ENCODE measurements around the gene SEC16A. TPM values are rescaled to one million over a fixed set of nuclear protein-coding genes. Genes with fewer than 3 reads are reported as not detected.
A peak's percentile ranks its signal among the peaks of the same experiment; 100 is the strongest.

Gene SEC16A
- polyA plus RNA-seq, 6 donors from 2014 or later, result 10.3 to 35.2 (median 20.0) TPM

GRCh38 chr9:136448655-136449054, 34.2 kb downstream of the SEC16A start:
- Mint-ChIP-seq H3K4me1 (peaks cover 0 to 1% (median 0%) of the 10 kb centered on the region in 3 donors), H3K9me3 (no peaks in the 10 kb centered on the region), H3K36me3 (peaks cover 8 to 28% of the 10 kb centered on the region in 2 donors), H3K4me3 (no peak overlapping the region), H3K27ac (no peak overlapping the region), H3K27me3 (no peaks in the 10 kb centered on the region)
- DNase-seq (no peak), ATAC-seq (ENCODE audit: low read depth in 2 of 2) (no peak)

GRCh38 chr9:136447173-136447778, 35.6 kb downstream of the SEC16A start:
- Mint-ChIP-seq H3K4me1 (peaks cover 0 to 6% (median 3%) of the 10 kb centered on the region in 3 donors), H3K27me3 (no peaks in the 10 kb centered on the region), H3K27ac (no peak overlapping the region), H3K9me3 (no peaks in the 10 kb centered on the region), H3K4me3 (peak overlapping the region in 1 of 8 donors; percentile 27), H3K36me3 (peaks cover 8 to 23% of the 10 kb centered on the region in 2 donors)
- ATAC-seq (ENCODE audit: low read depth in 2 of 2) (no peak), DNase-seq (no peak)

- DNase-seq (no peak), ATAC-seq (ENCODE audit: low read depth in 2 of 2) (no peak)
- H3K4me1 Mint-ChIP-seq, result peaks cover 0 to 6% (median 3%) of the 10 kb centered on the region in 3 donors
- no peak overlapping the region for H3K27ac Mint-ChIP-seq
- H3K9me3 Mint-ChIP-seq, result no peaks in the 10 kb centered on the region
- H3K27me3 Mint-ChIP-seq, result no peaks in the 10 kb centered on the region
- peaks cover 8 to 16% of the 10 kb centered on the region in 2 donors for H3K36me3 Mint-ChIP-seq
- H3K4me3 Mint-ChIP-seq, result no peak overlapping the region
These were observed 37.0 kb downstream of the SEC16A start for GRCh38 chr9:136445799-136446198.

GRCh38 chr9:136444102-136444501, 38.7 kb downstream of the SEC16A start:
- H3K27me3 Mint-ChIP-seq, result no peaks in the 10 kb centered on the region

GRCh38 chr9:136443687-136444086, 39.2 kb downstream of the SEC16A start:
- no peaks in the 10 kb centered on the region for H3K9me3 Mint-ChIP-seq
- ATAC-seq (ENCODE audit: low read depth in 2 of 2) (no peak), DNase-seq (no peak)
- peaks cover 0 to 6% (median 3%) of the 10 kb centered on the region in 3 donors for H3K4me1 Mint-ChIP-seq
- H3K27me3 Mint-ChIP-seq, result no peaks in the 10 kb centered on the region
- H3K27ac Mint-ChIP-seq, result peak overlapping the region in 3 of 6 donors; percentile 2 to 74 (median 69)
- peak overlapping the region in 1 of 8 donors; percentile 30 for H3K4me3 Mint-ChIP-seq
- peaks cover 8 to 16% of the 10 kb centered on the region in 2 donors for H3K36me3 Mint-ChIP-seq

More at GRCh38 chr9:136444102-136444501, 38.7 kb downstream of the SEC16A start:
- H3K36me3 Mint-ChIP-seq, result peaks cover 8 to 16% of the 10 kb centered on the region in 2 donors
- peak overlapping the region in 2 of 6 donors; percentile 15 to 29 for H3K27ac Mint-ChIP-seq
- DNase-seq, result no peak
- H3K9me3 Mint-ChIP-seq, result no peaks in the 10 kb centered on the region
- ATAC-seq (ENCODE audit: low read depth in 2 of 2), result no peak
- H3K4me3 Mint-ChIP-seq, result peak overlapping the region in 1 of 8 donors; percentile 30
- peaks cover 0 to 6% (median 3%) of the 10 kb centered on the region in 3 donors for H3K4me1 Mint-ChIP-seq

GRCh38 chr9:136443087-136443486, 39.8 kb downstream of the SEC16A start:
- DNase-seq (no peak), ATAC-seq (ENCODE audit: low read depth in 2 of 2) (no peak)
- Mint-ChIP-seq H3K36me3 (peaks cover 8 to 16% of the 10 kb centered on the region in 2 donors), H3K27me3 (no peaks in the 10 kb centered on the region), H3K9me3 (no peaks in the 10 kb centered on the region), H3K4me3 (peak overlapping the region in 2 of 8 donors; percentile 47 to 51), H3K27ac (no peak overlapping the region), H3K4me1 (peaks cover 3 to 10% (median 4%) of the 10 kb centered on the region in 3 donors)

- no peak overlapping the region for H3K27ac Mint-ChIP-seq
- ATAC-seq (ENCODE audit: low read depth in 2 of 2) (no peak), DNase-seq (no peak)
- peaks cover 8 to 18% (median 12%) of the 10 kb centered on the region in 3 donors for H3K4me1 Mint-ChIP-seq
- H3K9me3 Mint-ChIP-seq, result no peaks in the 10 kb centered on the region
- H3K4me3 Mint-ChIP-seq, result peak overlapping the region in 1 of 8 donors; percentile 51
- H3K36me3 Mint-ChIP-seq, result peaks cover 8 to 16% of the 10 kb centered on the region in 2 donors
- no peaks in the 10 kb centered on the region for H3K27me3 Mint-ChIP-seq
These were observed 40.6 kb downstream of the SEC16A start for GRCh38 chr9:136442265-136442664.

- Mint-ChIP-seq H3K4me3 (peak overlapping the region in 5 of 8 donors; percentile 16 to 65 (median 28)), H3K4me1 (peaks cover 10 to 23% (median 17%) of the 10 kb centered on the region in 3 donors), H3K27me3 (no peaks in the 10 kb centered on the region), H3K27ac (peak overlapping the region in 1 of 6 donors; percentile 88), H3K9me3 (no peaks in the 10 kb centered on the region), H3K36me3 (peaks cover 3 to 12% of the 10 kb centered on the region in 2 donors)
- ATAC-seq (ENCODE audit: low read depth in 2 of 2) (no peak), DNase-seq (no peak)
These were observed 41.1 kb downstream of the SEC16A start for GRCh38 chr9:136441681-136442245.

GRCh38 chr9:136441191-136441680, 41.6 kb downstream of the SEC16A start:
- H3K4me1 Mint-ChIP-seq, result peaks cover 10 to 27% (median 21%) of the 10 kb centered on the region in 3 donors
- DNase-seq, result no peak
- peak overlapping the region in 2 of 6 donors; percentile 33 to 88 for H3K27ac Mint-ChIP-seq
- H3K36me3 Mint-ChIP-seq, result peaks cover 0 to 6% of the 10 kb centered on the region in 2 donors
- no peaks in the 10 kb centered on the region for H3K9me3 Mint-ChIP-seq
- H3K27me3 Mint-ChIP-seq, result no peaks in the 10 kb centered on the region
- peak overlapping the region in 7 of 8 donors; percentile 9 to 85 (median 65) for H3K4me3 Mint-ChIP-seq
- ATAC-seq (ENCODE audit: low read depth in 2 of 2), result no peak

- H3K27ac Mint-ChIP-seq, result peak within 1 kb of the TSS in 4 of 6 donors; percentile 44 to 81 (median 62)
- peaks cover 0 to 5% of the 10 kb centered on the region in 2 donors for H3K36me3 Mint-ChIP-seq
- no peaks in the 10 kb centered on the region for H3K27me3 Mint-ChIP-seq
- peak; percentile 88 for DNase-seq
- no peaks in the 10 kb centered on the region for H3K9me3 Mint-ChIP-seq
- H3K4me3 Mint-ChIP-seq, result peak within 1 kb of the TSS; percentile 77 to 92 (median 84)
- H3K4me1 Mint-ChIP-seq, result peaks cover 15 to 27% (median 25%) of the 10 kb centered on the region in 3 donors
- peak; percentile 82 to 85 for ATAC-seq (ENCODE audit: low read depth in 2 of 2)
These were observed 43.1 kb downstream of the SEC16A start, which contains the start of gene INPP5E for GRCh38 chr9:136439481-136440408. Gene INPP5E (minus strand): TSS chr9:136439845. CDS start chr9:136439419, 426 bp downstream.

GRCh38 chr9:136438548-136439480, 44.0 kb downstream of the SEC16A start:
- H3K27me3 Mint-ChIP-seq, result no peaks in the 10 kb centered on the region
- peaks cover 15 to 27% (median 25%) of the 10 kb centered on the region in 3 donors for H3K4me1 Mint-ChIP-seq
- H3K4me3 Mint-ChIP-seq, result peak overlapping the region; percentile 77 to 92 (median 84)
- no peaks in the 10 kb centered on the region for H3K9me3 Mint-ChIP-seq
- H3K36me3 Mint-ChIP-seq, result peaks cover 0 to 3% of the 10 kb centered on the region in 2 donors
- peak overlapping the region in 4 of 6 donors; percentile 54 to 71 (median 68) for H3K27ac Mint-ChIP-seq
- ATAC-seq (ENCODE audit: low read depth in 2 of 2), result peak; percentile 78 to 79
- peak; percentile 56 for DNase-seq

All from naive B cell (primary cell).